GM12878 (cell line): Measurements from ENCODE around the gene DTX3. TPM values are rescaled to one million over a fixed set of nuclear protein-coding genes. Genes with fewer than 3 reads are reported as not detected.

ENCODE experiments used
- BACH1 ChIP-seq: fragments of 450-650 bp; IDR thresholded peaks from 2 replicates; pipeline ENCODE4 v1.6.1; 2017; ENCODE audit warnings: mild to moderate bottlenecking, borderline replicate concordance
- BHLHE40 ChIP-seq, 2 experiments: fragments of 450-650 bp in 1 of 2; IDR thresholded peaks; 2 replicates each; pipeline ENCODE4 v1.6.1; 2011 to 2017; ENCODE audit warnings: low read depth in 2 of 2, borderline replicate concordance in 1 of 2, improper control_type of control experiment in 1 of 2, low read length in 1 of 2, mild to moderate bottlenecking in 1 of 2
- CHD1 ChIP-seq: IDR thresholded peaks from 2 replicates; pipeline ENCODE4 v1.6.1; 2012; ENCODE audit warnings: low read depth, low read length, improper control_type of control experiment
- CHD2 ChIP-seq: IDR thresholded peaks from 2 replicates; pipeline ENCODE4 v1.6.1; 2011; ENCODE audit warnings: low read depth, low read length, improper control_type of control experiment, borderline replicate concordance
- E2F4 ChIP-seq: IDR thresholded peaks from 2 replicates; pipeline ENCODE4 v1.6.1; 2012; ENCODE audit warnings: low read depth, low read length, improper control_type of control experiment
- FOS ChIP-seq: IDR thresholded peaks from 3 replicates; pipeline ENCODE4 v1.6.1; 2011; ENCODE audit warnings: borderline replicate concordance; ENCODE audit not compliant: insufficient read length; ENCODE audit errors: extremely low read depth
- HDAC2 ChIP-seq: fragments of 200-600 bp; sonication (generic); IDR thresholded peaks from 2 replicates; pipeline ENCODE4 v1.6.1; 2017
- KLF5 ChIP-seq: fragments of 450-650 bp; IDR thresholded peaks from 2 replicates; pipeline ENCODE4 v1.6.1; 2014; ENCODE audit warnings: mild to moderate bottlenecking; ENCODE audit not compliant: partially characterized antibody
- NFIC ChIP-seq: IDR thresholded peaks from 2 replicates; pipeline ENCODE4 v1.6.1; 2012; ENCODE audit warnings: low read depth, mild to moderate bottlenecking, inconsistent platforms, low read length, moderate library complexity
- NR2C1 ChIP-seq: fragments of 450-650 bp; IDR thresholded peaks from 2 replicates; pipeline ENCODE4 v1.6.1; 2017; ENCODE audit warnings: antibody characterized with exemption, mild to moderate bottlenecking, moderate library complexity
- RAD21 ChIP-seq: IDR thresholded peaks from 2 replicates; pipeline ENCODE4 v1.6.1; 2011; ENCODE audit warnings: mild to moderate bottlenecking, low read depth, low read length, moderate library complexity; ENCODE audit not compliant: insufficient read depth
- RELA ChIP-seq: fragments of 450-650 bp; IDR thresholded peaks from 2 replicates; pipeline ENCODE4 v1.8.0; 2014; ENCODE audit warnings: borderline replicate concordance; ENCODE audit not compliant: partially characterized antibody
- STAT1 ChIP-seq: fragments of 450-650 bp; conservative IDR thresholded peaks from 2 replicates; pipeline ENCODE4 v1.6.1; 2014; ENCODE audit warnings: antibody characterized with exemption, mild to moderate bottlenecking
- TCF12 ChIP-seq: IDR thresholded peaks from 2 replicates; pipeline ENCODE4 v1.6.1; 2011; ENCODE audit warnings: low read depth, mild to moderate bottlenecking, low read length
- TCF3 ChIP-seq: IDR thresholded peaks from 2 replicates; pipeline ENCODE4 v1.6.1; 2012; ENCODE audit warnings: low read depth, mild to moderate bottlenecking, low read length, borderline replicate concordance; ENCODE audit not compliant: insufficient read depth
- WRNIP1 ChIP-seq: IDR thresholded peaks from 2 replicates; pipeline ENCODE4 v1.6.1; 2011; ENCODE audit warnings: low read depth, low read length, improper control_type of control experiment, borderline replicate concordance
- ZNF207 ChIP-seq: fragments of 450-650 bp; IDR thresholded peaks from 2 replicates; pipeline ENCODE4 v1.6.1; 2014; ENCODE audit warnings: antibody characterized with exemption, mild to moderate bottlenecking, borderline replicate concordance
- ZNF274 ChIP-seq: IDR thresholded peaks from one replicate; pipeline ENCODE4 v1.8.0; 2011; ENCODE audit not compliant: insufficient read length, insufficient read depth
- ZSCAN29 ChIP-seq: fragments of 450-650 bp; IDR thresholded peaks from 2 replicates; pipeline ENCODE4 v1.6.1; 2017; ENCODE audit warnings: mild to moderate bottlenecking, moderate library complexity
- polyA plus RNA-seq, 11 experiments: library from polyadenylated mRNA; depleted of rRNA in 4 of 11; unstranded in 6 of 11; stranded (reverse) in 5 of 11; fragments of >200 nt; fragmentation: Nextera tagmentation in 4 of 11; fragmentation: Illumina TruSeq in 1 of 11; extraction: Ambion mirVana in 4 of 11; extraction: Trizol in 1 of 11; gene quantifications; 1 replicate in 1 of 11; 2 replicates in 10 of 11; pipeline versions ENCODE4 v1.2.1 to v1.2.3, GENCODE V29; 2011 to 2016; ENCODE audit warnings: inconsistent platforms in 2 of 11, missing spikeins in 2 of 11, low read depth in 1 of 11
- total RNA-seq, 4 experiments: library from RNA; depleted of rRNA in 3 of 4; stranded (reverse); fragments of >200 nt in 3 of 4; fragmentation: Illumina TruSeq in 1 of 4; extraction: Trizol in 1 of 4; gene quantifications; 2 replicates each; pipeline versions ENCODE4 v1.2.1 to v1.2.3, GENCODE V29; 2013 to 2021
- TF ChIP-seq, protein P1 (sequence below): fragments of 450-650 bp; IDR thresholded peaks from 2 replicates; pipeline ENCODE4 v1.6.1; 2017; ENCODE audit warnings: mild to moderate bottlenecking, moderate library complexity
- TF ChIP-seq, protein P2 (sequence below): IDR thresholded peaks from 2 replicates; pipeline ENCODE4 v1.6.1; 2012; ENCODE audit warnings: low read depth, low read length, improper control_type of control experiment
- TF ChIP-seq, protein P3 (sequence below), 3 experiments: IDR thresholded peaks in 2 of 3; conservative IDR thresholded peaks in 1 of 3; 2 replicates each; pipeline ENCODE4 v1.5.1; 2011; ENCODE audit warnings: low read depth in 3 of 3, low read length in 3 of 3, mild to moderate bottlenecking in 3 of 3, control low read depth in 2 of 3, moderate library complexity in 2 of 3, inconsistent platforms in 1 of 3, mixed read lengths in 1 of 3; ENCODE audit not compliant: control insufficient read depth in 2 of 3, insufficient read depth in 1 of 3; ENCODE audit errors: extremely low read depth in 1 of 3

DTX3 gene
- total and polyA plus RNA-seq, 10 of the 15 experiments (the other 5 are each of a cell fraction or from before 2014, with no cell fraction given) = 1.1 to 13.6 (median 5.6) TPM

- TF ChIP-seq, protein P1, sequence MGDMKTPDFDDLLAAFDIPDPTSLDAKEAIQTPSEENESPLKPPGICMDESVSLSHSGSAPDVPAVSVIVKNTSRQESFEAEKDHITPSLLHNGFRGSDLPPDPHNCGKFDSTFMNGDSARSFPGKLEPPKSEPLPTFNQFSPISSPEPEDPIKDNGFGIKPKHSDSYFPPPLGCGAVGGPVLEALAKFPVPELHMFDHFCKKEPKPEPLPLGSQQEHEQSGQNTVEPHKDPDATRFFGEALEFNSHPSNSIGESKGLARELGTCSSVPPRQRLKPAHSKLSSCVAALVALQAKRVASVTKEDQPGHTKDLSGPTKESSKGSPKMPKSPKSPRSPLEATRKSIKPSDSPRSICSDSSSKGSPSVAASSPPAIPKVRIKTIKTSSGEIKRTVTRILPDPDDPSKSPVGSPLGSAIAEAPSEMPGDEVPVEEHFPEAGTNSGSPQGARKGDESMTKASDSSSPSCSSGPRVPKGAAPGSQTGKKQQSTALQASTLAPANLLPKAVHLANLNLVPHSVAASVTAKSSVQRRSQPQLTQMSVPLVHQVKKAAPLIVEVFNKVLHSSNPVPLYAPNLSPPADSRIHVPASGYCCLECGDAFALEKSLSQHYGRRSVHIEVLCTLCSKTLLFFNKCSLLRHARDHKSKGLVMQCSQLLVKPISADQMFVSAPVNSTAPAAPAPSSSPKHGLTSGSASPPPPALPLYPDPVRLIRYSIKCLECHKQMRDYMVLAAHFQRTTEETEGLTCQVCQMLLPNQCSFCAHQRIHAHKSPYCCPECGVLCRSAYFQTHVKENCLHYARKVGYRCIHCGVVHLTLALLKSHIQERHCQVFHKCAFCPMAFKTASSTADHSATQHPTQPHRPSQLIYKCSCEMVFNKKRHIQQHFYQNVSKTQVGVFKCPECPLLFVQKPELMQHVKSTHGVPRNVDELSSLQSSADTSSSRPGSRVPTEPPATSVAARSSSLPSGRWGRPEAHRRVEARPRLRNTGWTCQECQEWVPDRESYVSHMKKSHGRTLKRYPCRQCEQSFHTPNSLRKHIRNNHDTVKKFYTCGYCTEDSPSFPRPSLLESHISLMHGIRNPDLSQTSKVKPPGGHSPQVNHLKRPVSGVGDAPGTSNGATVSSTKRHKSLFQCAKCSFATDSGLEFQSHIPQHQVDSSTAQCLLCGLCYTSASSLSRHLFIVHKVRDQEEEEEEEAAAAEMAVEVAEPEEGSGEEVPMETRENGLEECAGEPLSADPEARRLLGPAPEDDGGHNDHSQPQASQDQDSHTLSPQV = no peak
- TF ChIP-seq CHD2 (peak; percentile 44; the same call in 1 of the 2 replicates), FOS (no peak), BHLHE40 (IDR thresholded peaks at IDR 0.05; ENCODE audit: borderline replicate concordance in 1 of 2, low read depth in 2 of 2, low read length in 1 of 2) (peak; percentile 91 to 99), STAT1 (no peak), TCF3 (peak; percentile 9; the same call in 1 of the 2 replicates), CHD1 (no peak), HDAC2 (no peak), WRNIP1 (no peak), RELA (no peak), ZSCAN29 (no peak), NFIC (no peak), RAD21 (no peak), TCF12 (0 out of 2 replicates have a peak, but pooled peaks have one; percentile 4), ZNF207 (no peak), KLF5 (peak; percentile 44), E2F4 (no peak), NR2C1 (peak; percentile 36; the same call in 1 of the 2 replicates), BACH1 (peak; percentile 57; the same call in 1 of the 2 replicates), ZNF274 (no peak)
- TF ChIP-seq, protein P2, sequence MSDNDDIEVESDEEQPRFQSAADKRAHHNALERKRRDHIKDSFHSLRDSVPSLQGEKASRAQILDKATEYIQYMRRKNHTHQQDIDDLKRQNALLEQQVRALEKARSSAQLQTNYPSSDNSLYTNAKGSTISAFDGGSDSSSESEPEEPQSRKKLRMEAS = peak; percentile 87
- TF ChIP-seq, protein P3, sequence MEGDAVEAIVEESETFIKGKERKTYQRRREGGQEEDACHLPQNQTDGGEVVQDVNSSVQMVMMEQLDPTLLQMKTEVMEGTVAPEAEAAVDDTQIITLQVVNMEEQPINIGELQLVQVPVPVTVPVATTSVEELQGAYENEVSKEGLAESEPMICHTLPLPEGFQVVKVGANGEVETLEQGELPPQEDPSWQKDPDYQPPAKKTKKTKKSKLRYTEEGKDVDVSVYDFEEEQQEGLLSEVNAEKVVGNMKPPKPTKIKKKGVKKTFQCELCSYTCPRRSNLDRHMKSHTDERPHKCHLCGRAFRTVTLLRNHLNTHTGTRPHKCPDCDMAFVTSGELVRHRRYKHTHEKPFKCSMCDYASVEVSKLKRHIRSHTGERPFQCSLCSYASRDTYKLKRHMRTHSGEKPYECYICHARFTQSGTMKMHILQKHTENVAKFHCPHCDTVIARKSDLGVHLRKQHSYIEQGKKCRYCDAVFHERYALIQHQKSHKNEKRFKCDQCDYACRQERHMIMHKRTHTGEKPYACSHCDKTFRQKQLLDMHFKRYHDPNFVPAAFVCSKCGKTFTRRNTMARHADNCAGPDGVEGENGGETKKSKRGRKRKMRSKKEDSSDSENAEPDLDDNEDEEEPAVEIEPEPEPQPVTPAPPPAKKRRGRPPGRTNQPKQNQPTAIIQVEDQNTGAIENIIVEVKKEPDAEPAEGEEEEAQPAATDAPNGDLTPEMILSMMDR (IDR thresholded peaks at IDR 0.05 in 2 of 3, conservative IDR thresholded peaks at IDR 0.05 in 1 of 3; ENCODE audit: control insufficient read depth in 2 of 3, extremely low read depth in 1 of 3, insufficient read depth in 1 of 3, low read depth in 3 of 3, low read length in 3 of 3) = no peak
These were observed 13.5 kb upstream of the DTX3 start, which contains the start of gene PIP4K2C (continued) for GRCh38 chr12:57590864-57591781.
